Mononuclear cell (primary cell): ENCODE results near the gene CNOT6. TPM values are rescaled to one million over a fixed set of nuclear protein-coding genes. Genes with fewer than 3 reads are reported as not detected.

Experiments
- total RNA-seq: library from RNA; depleted of rRNA; stranded (reverse); fragments of >200 nt; gene quantifications from one replicate; pipeline ENCODE4 v1.2.3, GENCODE V29; 2012

The CNOT6 gene
- total RNA-seq, 1 donor, result 8.1 TPM

Other genes with a start within 250 kb of the CNOT6 start
- 36.0 TPM for gene MAPK9, start 202.3 kb upstream of the CNOT6 start, total RNA-seq
- 1.7 TPM for gene GFPT2, start 141.0 kb upstream of the CNOT6 start, total RNA-seq
- not detected for gene SCGB3A1, start 97.1 kb downstream of the CNOT6 start, total RNA-seq
- 1.3 TPM for gene FLT4, start 155.2 kb downstream of the CNOT6 start, total RNA-seq
- gene OR2Y1, start 245.7 kb downstream of the CNOT6 start, total RNA-seq, result not detected